Endothelial cell of umbilical vein (primary cell): ENCODE results near the gene USP7. TPM values are rescaled to one million over a fixed set of nuclear protein-coding genes. Genes with fewer than 3 reads are reported as not detected.

Experiments
- BruUV-seq: library from RNA; stranded (reverse); fragments of 400-500 nt; replicated peaks from 2 replicates; lab custom pipeline; 2021; lab: Mats Ljungman, UMichigan
- CTCF ChIA-PET: fragments of 300-600, 350-600 bp; sonication (Branson Sonifier 250); formaldehyde crosslinking; loops from one replicate; lab custom pipeline; 2021; ENCODE audit warnings: antibody characterized with exemption, inconsistent platforms; lab: Charles Lee
- POLR2A ChIA-PET: fragments of 300-600, 350-600 bp; sonication (Branson Sonifier 250); formaldehyde crosslinking; loops from one replicate; lab custom pipeline; 2021; ENCODE audit warnings: antibody characterized with exemption, inconsistent platforms; lab: Charles Lee
- DNase-seq: peaks from one replicate; pipeline ENCODE4 v3.0.0-alpha.2; 2011; ENCODE audit warnings: low read depth, low spot score
- FAIRE-seq: peaks from 2 replicates; lab custom pipeline; 2011; peaks lifted over from hg19 to GRCh38; lab: Jason Lieb, UNC
- H2AFZ ChIP-seq: 2 replicates; pipeline ENCODE4 v1.6.0; 2012; ENCODE audit warnings: low read depth, low read length, control low read depth, inconsistent platforms
- H3K27ac ChIP-seq: 2 replicates; pipeline ENCODE4 v1.5.1; 2011; ENCODE audit warnings: low read depth, mild to moderate bottlenecking, control low read depth, low read length, moderate library complexity; ENCODE audit not compliant: insufficient read depth
- H3K27me3 ChIP-seq, 2 experiments: 2 replicates each; pipeline versions ENCODE4 v1.6.0 to v1.6.1; 2011; ENCODE audit warnings: low read length in 2 of 2, mixed read lengths in 1 of 2; ENCODE audit not compliant: control insufficient read depth in 2 of 2, insufficient read depth in 2 of 2
- H3K36me3 ChIP-seq, 2 experiments: 2 replicates in 1 of 2; 3 replicates in 1 of 2; pipeline ENCODE4 v1.5.1; 2011; ENCODE audit warnings: low read length in 2 of 2, mild to moderate bottlenecking in 1 of 2, moderate library complexity in 1 of 2; ENCODE audit not compliant: control insufficient read depth in 2 of 2, insufficient read depth in 2 of 2; ENCODE audit errors: extremely low read depth in 1 of 2
- H3K4me1 ChIP-seq: 3 replicates; pipeline ENCODE4 v1.5.1; 2011; ENCODE audit warnings: mild to moderate bottlenecking, low read length; ENCODE audit not compliant: control insufficient read depth, insufficient read depth; ENCODE audit errors: extremely low read depth
- H3K4me2 ChIP-seq: 2 replicates; pipeline ENCODE4 v1.6.1; 2011; ENCODE audit warnings: low read length, control low read depth, mixed read lengths; ENCODE audit not compliant: insufficient read depth
- H3K4me3 ChIP-seq, 3 experiments: fragments of 200-600 bp in 1 of 3; sonication (generic), shearing (Covaris generic) in 1 of 3; replicated peaks in 1 of 3; 2 replicates each; pipeline ENCODE4 v1.5.1; 2011 to 2016; ENCODE audit warnings: control low read depth in 3 of 3, low read length in 3 of 3, mild to moderate bottlenecking in 2 of 3, inconsistent platforms in 1 of 3, low read depth in 1 of 3, moderate library complexity in 1 of 3; ENCODE audit not compliant: insufficient read depth in 1 of 3
- H3K79me2 ChIP-seq: 2 replicates; pipeline ENCODE4 v1.6.0; 2012; ENCODE audit warnings: low read length, inconsistent platforms; ENCODE audit not compliant: control insufficient read depth, insufficient read depth
- H3K9ac ChIP-seq: replicated peaks from 2 replicates; pipeline ENCODE3; 2011; ENCODE audit warnings: low read length, control low read depth; ENCODE audit not compliant: insufficient read depth; ENCODE audit errors: extremely low read depth
- H3K9me1 ChIP-seq: replicated peaks from 3 replicates; pipeline ENCODE4 v1.6.0; 2011; ENCODE audit warnings: mild to moderate bottlenecking, low read length; ENCODE audit not compliant: control insufficient read depth, insufficient read depth; ENCODE audit errors: extremely low read depth
- H3K9me3 ChIP-seq: replicated peaks from 2 replicates; pipeline ENCODE4 v1.5.1; 2012; ENCODE audit warnings: low read length, inconsistent platforms; ENCODE audit not compliant: control insufficient read depth, insufficient read depth
- H4K20me1 ChIP-seq: replicated peaks from 2 replicates; pipeline ENCODE3; 2011; ENCODE audit warnings: mild to moderate bottlenecking, low read length; ENCODE audit not compliant: control insufficient read depth, insufficient read depth; ENCODE audit errors: extremely low read depth
- CTCF ChIP-seq, 2 donors: IDR thresholded peaks; 1 replicate in 1 of 2; 2 replicates in 1 of 2; pipeline ENCODE4 v1.5.1; 2011; ENCODE audit warnings: low read length in 2 of 2, mild to moderate bottlenecking in 2 of 2, moderate library complexity in 2 of 2, control low read depth in 1 of 2, inconsistent platforms in 1 of 2, low read depth in 1 of 2; ENCODE audit not compliant: insufficient read depth in 1 of 2; ENCODE audit errors: extremely low read depth in 1 of 2
- EZH2 ChIP-seq: IDR thresholded peaks from 2 replicates; pipeline ENCODE4 v1.6.1; 2012; ENCODE audit warnings: borderline replicate concordance, low read depth, mild to moderate bottlenecking, moderate library complexity, low read length, inconsistent platforms; ENCODE audit not compliant: severe bottlenecking
- FOS ChIP-seq: IDR thresholded peaks from 2 replicates; pipeline ENCODE4 v1.6.1; 2011; ENCODE audit warnings: mild to moderate bottlenecking, low read length, moderate library complexity, borderline replicate concordance; ENCODE audit not compliant: insufficient read depth
- GATA2 ChIP-seq: IDR thresholded peaks from 2 replicates; pipeline ENCODE4 v1.7.0; 2011; ENCODE audit warnings: low read depth, mild to moderate bottlenecking, moderate library complexity, mixed read lengths, low read length; ENCODE audit not compliant: insufficient read length, insufficient read depth
- JUN ChIP-seq: IDR thresholded peaks from 2 replicates; pipeline ENCODE4 v1.6.1; 2011; ENCODE audit warnings: borderline replicate concordance, low read depth; ENCODE audit not compliant: insufficient read length, insufficient read depth
- MAX ChIP-seq: IDR thresholded peaks from 2 replicates; pipeline ENCODE4 v1.6.1; 2011; ENCODE audit not compliant: insufficient read depth, insufficient read length
- MYC ChIP-seq: IDR thresholded peaks from one replicate; pipeline ENCODE4 v1.6.1; 2011; ENCODE audit warnings: mild to moderate bottlenecking, low read depth, low read length
- POLR2A ChIP-seq: IDR thresholded peaks from 2 replicates; pipeline ENCODE4 v1.6.1; 2012; ENCODE audit warnings: low read depth, mild to moderate bottlenecking, control low read depth, low read length
- POLR2AphosphoS5 ChIP-seq: IDR thresholded peaks from 2 replicates; pipeline ENCODE4 v1.6.1; 2012; ENCODE audit warnings: low read depth, mild to moderate bottlenecking, control low read depth, low read length, moderate library complexity; ENCODE audit not compliant: insufficient read depth
- dilution Hi-C: fragments of 300-500 bp; cut with MboI; formaldehyde crosslinking; loops from one replicate; pipeline ENCODE4 v1.15.0; 2019; ENCODE audit warnings: low sequenced_read_pairs; ENCODE audit not compliant: extremely low pct_ligation_motif_present
- intact Hi-C: fragments of 100-400 bp; cut with micrococcal nuclease; formaldehyde crosslinking; loops from one replicate; pipeline ENCODE4 v1.10.0; 2022
- polyA plus RNA-seq, 4 experiments: library from polyadenylated mRNA; depleted of rRNA in 3 of 4; stranded (reverse) in 3 of 4; unstranded in 1 of 4; fragments of >200 nt; gene quantifications; 2 replicates each; pipeline versions ENCODE4 v1.2.1 to v1.2.3, GENCODE V29; 2011 to 2012; ENCODE audit warnings: missing spikeins in 1 of 4
- total RNA-seq: library from RNA; stranded (reverse); gene quantifications from 2 replicates; pipeline ENCODE4 v1.2.3, GENCODE V29; 2021

USP7 gene
- total and polyA plus RNA-seq, 2 donors (not counting 3 experiments of a cell fraction or from before 2014, with no cell fraction given) = 17.7 to 130 TPM

- TF ChIP-seq FOS (no peak), GATA2 (no peak), MAX (no peak), POLR2A (no peak), MYC (no peak), JUN (no peak), CTCF (IDR thresholded peaks at IDR 0.05; ENCODE audit: extremely low read depth in 1 of 2, insufficient read depth in 1 of 2, low read depth in 1 of 2, low read length in 2 of 2) (no peak), EZH2 (no peak), POLR2AphosphoS5 (no peak)
- peaks cover 9 to 25% of the 10 kb centered on the region in 2 experiments for H3K36me3 ChIP-seq
- H3K9ac ChIP-seq = no peak overlapping the region
- BruUV-seq = no TSS peak
- H3K27ac ChIP-seq = no peak overlapping the region
- CTCF ChIA-PET = interaction anchor here (2.6 kb wide), 1 partner anchor 83 kb away, joined by 11 read pairs; no protein-coding TSS in a partner anchor
- POLR2A ChIA-PET = no interaction called here
- no peak for FAIRE-seq
- H3K4me3 ChIP-seq = no peak overlapping the region
- dilution Hi-C loops = no loop called here
- no peaks in the 10 kb centered on the region for H3K9me1 ChIP-seq
- H3K4me1 ChIP-seq = no peaks in the 10 kb centered on the region
- H3K9me3 ChIP-seq = no peaks in the 10 kb centered on the region
- H3K27me3 ChIP-seq = no peaks in the 10 kb centered on the region
- H4K20me1 ChIP-seq = peaks cover 9% of the 10 kb centered on the region
- no peak for DNase-seq
- H3K79me2 ChIP-seq = peaks cover 78% of the 10 kb centered on the region
- intact Hi-C loops = no loop called here
- no peak overlapping the region for H3K4me2 ChIP-seq
- H2AFZ ChIP-seq = no peak overlapping the region
Observed at GRCh38 chr16:8925455-8925854, 38.3 kb downstream of the USP7 start.
